Endothelial cell of umbilical vein (primary cell): Measurements from ENCODE around the gene LCN12. TPM values are rescaled to one million over a fixed set of nuclear protein-coding genes. Genes with fewer than 3 reads are reported as not detected.

Experiments
- BruUV-seq: library from RNA; stranded (reverse); fragments of 400-500 nt; replicated peaks from 2 replicates; lab custom pipeline; 2021; lab: Mats Ljungman, UMichigan
- CTCF ChIA-PET: fragments of 300-600, 350-600 bp; sonication (Branson Sonifier 250); formaldehyde crosslinking; loops from one replicate; lab custom pipeline; 2021; ENCODE audit warnings: antibody characterized with exemption, inconsistent platforms; lab: Charles Lee
- POLR2A ChIA-PET: fragments of 300-600, 350-600 bp; sonication (Branson Sonifier 250); formaldehyde crosslinking; loops from one replicate; lab custom pipeline; 2021; ENCODE audit warnings: antibody characterized with exemption, inconsistent platforms; lab: Charles Lee
- DNase-seq: peaks from one replicate; pipeline ENCODE4 v3.0.0-alpha.2; 2011; ENCODE audit warnings: low read depth, low spot score
- FAIRE-seq: peaks from 2 replicates; lab custom pipeline; 2011; peaks lifted over from hg19 to GRCh38; lab: Jason Lieb, UNC
- H2AFZ ChIP-seq: 2 replicates; pipeline ENCODE4 v1.6.0; 2012; ENCODE audit warnings: low read depth, low read length, control low read depth, inconsistent platforms
- H3K27ac ChIP-seq: 2 replicates; pipeline ENCODE4 v1.5.1; 2011; ENCODE audit warnings: low read depth, mild to moderate bottlenecking, control low read depth, low read length, moderate library complexity; ENCODE audit not compliant: insufficient read depth
- H3K27me3 ChIP-seq, 2 experiments: 2 replicates each; pipeline versions ENCODE4 v1.6.0 to v1.6.1; 2011; ENCODE audit warnings: low read length in 2 of 2, mixed read lengths in 1 of 2; ENCODE audit not compliant: control insufficient read depth in 2 of 2, insufficient read depth in 2 of 2
- H3K36me3 ChIP-seq, 2 experiments: 2 replicates in 1 of 2; 3 replicates in 1 of 2; pipeline ENCODE4 v1.5.1; 2011; ENCODE audit warnings: low read length in 2 of 2, mild to moderate bottlenecking in 1 of 2, moderate library complexity in 1 of 2; ENCODE audit not compliant: control insufficient read depth in 2 of 2, insufficient read depth in 2 of 2; ENCODE audit errors: extremely low read depth in 1 of 2
- H3K4me1 ChIP-seq: 3 replicates; pipeline ENCODE4 v1.5.1; 2011; ENCODE audit warnings: mild to moderate bottlenecking, low read length; ENCODE audit not compliant: control insufficient read depth, insufficient read depth; ENCODE audit errors: extremely low read depth
- H3K4me2 ChIP-seq: 2 replicates; pipeline ENCODE4 v1.6.1; 2011; ENCODE audit warnings: low read length, control low read depth, mixed read lengths; ENCODE audit not compliant: insufficient read depth
- H3K4me3 ChIP-seq, 3 experiments: fragments of 200-600 bp in 1 of 3; sonication (generic), shearing (Covaris generic) in 1 of 3; replicated peaks in 1 of 3; 2 replicates each; pipeline ENCODE4 v1.5.1; 2011 to 2016; ENCODE audit warnings: control low read depth in 3 of 3, low read length in 3 of 3, mild to moderate bottlenecking in 2 of 3, inconsistent platforms in 1 of 3, low read depth in 1 of 3, moderate library complexity in 1 of 3; ENCODE audit not compliant: insufficient read depth in 1 of 3
- H3K79me2 ChIP-seq: 2 replicates; pipeline ENCODE4 v1.6.0; 2012; ENCODE audit warnings: low read length, inconsistent platforms; ENCODE audit not compliant: control insufficient read depth, insufficient read depth
- H3K9ac ChIP-seq: replicated peaks from 2 replicates; pipeline ENCODE3; 2011; ENCODE audit warnings: low read length, control low read depth; ENCODE audit not compliant: insufficient read depth; ENCODE audit errors: extremely low read depth
- H3K9me1 ChIP-seq: replicated peaks from 3 replicates; pipeline ENCODE4 v1.6.0; 2011; ENCODE audit warnings: mild to moderate bottlenecking, low read length; ENCODE audit not compliant: control insufficient read depth, insufficient read depth; ENCODE audit errors: extremely low read depth
- H3K9me3 ChIP-seq: replicated peaks from 2 replicates; pipeline ENCODE4 v1.5.1; 2012; ENCODE audit warnings: low read length, inconsistent platforms; ENCODE audit not compliant: control insufficient read depth, insufficient read depth
- H4K20me1 ChIP-seq: replicated peaks from 2 replicates; pipeline ENCODE3; 2011; ENCODE audit warnings: mild to moderate bottlenecking, low read length; ENCODE audit not compliant: control insufficient read depth, insufficient read depth; ENCODE audit errors: extremely low read depth
- CTCF ChIP-seq, 2 donors: IDR thresholded peaks; 1 replicate in 1 of 2; 2 replicates in 1 of 2; pipeline ENCODE4 v1.5.1; 2011; ENCODE audit warnings: low read length in 2 of 2, mild to moderate bottlenecking in 2 of 2, moderate library complexity in 2 of 2, control low read depth in 1 of 2, inconsistent platforms in 1 of 2, low read depth in 1 of 2; ENCODE audit not compliant: insufficient read depth in 1 of 2; ENCODE audit errors: extremely low read depth in 1 of 2
- EZH2 ChIP-seq: IDR thresholded peaks from 2 replicates; pipeline ENCODE4 v1.6.1; 2012; ENCODE audit warnings: borderline replicate concordance, low read depth, mild to moderate bottlenecking, moderate library complexity, low read length, inconsistent platforms; ENCODE audit not compliant: severe bottlenecking
- FOS ChIP-seq: IDR thresholded peaks from 2 replicates; pipeline ENCODE4 v1.6.1; 2011; ENCODE audit warnings: mild to moderate bottlenecking, low read length, moderate library complexity, borderline replicate concordance; ENCODE audit not compliant: insufficient read depth
- GATA2 ChIP-seq: IDR thresholded peaks from 2 replicates; pipeline ENCODE4 v1.7.0; 2011; ENCODE audit warnings: low read depth, mild to moderate bottlenecking, moderate library complexity, mixed read lengths, low read length; ENCODE audit not compliant: insufficient read length, insufficient read depth
- JUN ChIP-seq: IDR thresholded peaks from 2 replicates; pipeline ENCODE4 v1.6.1; 2011; ENCODE audit warnings: borderline replicate concordance, low read depth; ENCODE audit not compliant: insufficient read length, insufficient read depth
- MAX ChIP-seq: IDR thresholded peaks from 2 replicates; pipeline ENCODE4 v1.6.1; 2011; ENCODE audit not compliant: insufficient read depth, insufficient read length
- MYC ChIP-seq: IDR thresholded peaks from one replicate; pipeline ENCODE4 v1.6.1; 2011; ENCODE audit warnings: mild to moderate bottlenecking, low read depth, low read length
- POLR2A ChIP-seq: IDR thresholded peaks from 2 replicates; pipeline ENCODE4 v1.6.1; 2012; ENCODE audit warnings: low read depth, mild to moderate bottlenecking, control low read depth, low read length
- POLR2AphosphoS5 ChIP-seq: IDR thresholded peaks from 2 replicates; pipeline ENCODE4 v1.6.1; 2012; ENCODE audit warnings: low read depth, mild to moderate bottlenecking, control low read depth, low read length, moderate library complexity; ENCODE audit not compliant: insufficient read depth
- dilution Hi-C: fragments of 300-500 bp; cut with MboI; formaldehyde crosslinking; loops from one replicate; pipeline ENCODE4 v1.15.0; 2019; ENCODE audit warnings: low sequenced_read_pairs; ENCODE audit not compliant: extremely low pct_ligation_motif_present
- intact Hi-C: fragments of 100-400 bp; cut with micrococcal nuclease; formaldehyde crosslinking; loops from one replicate; pipeline ENCODE4 v1.10.0; 2022
- polyA plus RNA-seq, 4 experiments: library from polyadenylated mRNA; depleted of rRNA in 3 of 4; stranded (reverse) in 3 of 4; unstranded in 1 of 4; fragments of >200 nt; gene quantifications; 2 replicates each; pipeline versions ENCODE4 v1.2.1 to v1.2.3, GENCODE V29; 2011 to 2012; ENCODE audit warnings: missing spikeins in 1 of 4
- total RNA-seq: library from RNA; stranded (reverse); gene quantifications from 2 replicates; pipeline ENCODE4 v1.2.3, GENCODE V29; 2021

The LCN12 gene
- total and polyA plus RNA-seq, 2 donors (not counting 3 experiments of a cell fraction or from before 2014, with no cell fraction given): 0.35 to 0.52 TPM

GRCh38 chr9:136972335-136972734 lies 20.3 kb downstream of the LCN12 start:
- no TSS peak for BruUV-seq
- Histone ChIP-seq H3K79me2 (no peaks in the 10 kb centered on the region), H3K36me3 (no peaks in the 10 kb centered on the region), H3K4me1 (no peaks in the 10 kb centered on the region), H3K27ac (no peak overlapping the region), H3K4me3 (no peak overlapping the region), H4K20me1 (no peaks in the 10 kb centered on the region), H3K9me3 (no peaks in the 10 kb centered on the region), H3K9ac (no peak overlapping the region), H3K27me3 (no peaks in the 10 kb centered on the region), H2AFZ (no peak overlapping the region), H3K9me1 (no peaks in the 10 kb centered on the region), H3K4me2 (no peak overlapping the region)
- DNase-seq: no peak
- dilution Hi-C loops: no loop called here
- ChIA-PET CTCF (no interaction called here), POLR2A (no interaction called here)
- TF ChIP-seq MYC (no peak), FOS (no peak), MAX (no peak), POLR2AphosphoS5 (no peak), JUN (no peak), EZH2 (no peak), POLR2A (no peak), CTCF (IDR thresholded peaks at IDR 0.05; ENCODE audit: extremely low read depth in 1 of 2, insufficient read depth in 1 of 2, low read depth in 1 of 2, low read length in 2 of 2) (no peak), GATA2 (no peak)
- FAIRE-seq: no peak
- intact Hi-C loops: no loop called here
